ENCODE results near the gene RGMB.

DNA sequence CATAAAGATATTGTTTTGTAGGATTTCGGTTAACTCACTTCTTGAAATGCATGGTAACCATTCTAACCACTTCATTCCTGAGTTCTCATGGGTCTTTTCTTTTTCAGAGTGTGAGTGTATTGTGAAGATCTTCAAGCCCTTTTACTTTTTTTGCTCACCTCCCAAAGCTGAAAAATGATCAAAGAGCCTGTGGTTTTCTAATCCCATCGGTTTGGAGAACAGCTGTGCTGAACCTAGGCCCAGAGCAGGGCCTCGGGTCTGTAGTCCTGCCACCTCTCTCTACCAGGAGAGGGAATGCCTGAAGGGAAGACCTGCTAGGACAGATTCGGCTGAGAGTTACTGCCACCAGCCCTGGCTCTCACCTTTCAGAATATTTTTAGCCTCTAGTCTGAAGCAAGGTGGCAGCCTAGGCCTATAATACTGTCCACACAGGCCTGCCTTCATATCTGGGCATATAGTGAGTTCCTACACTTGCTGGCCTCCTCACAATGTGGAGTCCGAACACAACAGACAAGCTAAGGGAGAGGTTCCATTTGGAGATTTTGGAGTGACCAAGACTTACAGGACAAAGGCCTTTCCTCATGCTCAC lies 13.8 kb downstream of the RGMB start:
- no peak for TF ChIP-seq EP300 (IDR thresholded peaks at IDR 0.05)
- TF ChIP-seq, protein P1, sequence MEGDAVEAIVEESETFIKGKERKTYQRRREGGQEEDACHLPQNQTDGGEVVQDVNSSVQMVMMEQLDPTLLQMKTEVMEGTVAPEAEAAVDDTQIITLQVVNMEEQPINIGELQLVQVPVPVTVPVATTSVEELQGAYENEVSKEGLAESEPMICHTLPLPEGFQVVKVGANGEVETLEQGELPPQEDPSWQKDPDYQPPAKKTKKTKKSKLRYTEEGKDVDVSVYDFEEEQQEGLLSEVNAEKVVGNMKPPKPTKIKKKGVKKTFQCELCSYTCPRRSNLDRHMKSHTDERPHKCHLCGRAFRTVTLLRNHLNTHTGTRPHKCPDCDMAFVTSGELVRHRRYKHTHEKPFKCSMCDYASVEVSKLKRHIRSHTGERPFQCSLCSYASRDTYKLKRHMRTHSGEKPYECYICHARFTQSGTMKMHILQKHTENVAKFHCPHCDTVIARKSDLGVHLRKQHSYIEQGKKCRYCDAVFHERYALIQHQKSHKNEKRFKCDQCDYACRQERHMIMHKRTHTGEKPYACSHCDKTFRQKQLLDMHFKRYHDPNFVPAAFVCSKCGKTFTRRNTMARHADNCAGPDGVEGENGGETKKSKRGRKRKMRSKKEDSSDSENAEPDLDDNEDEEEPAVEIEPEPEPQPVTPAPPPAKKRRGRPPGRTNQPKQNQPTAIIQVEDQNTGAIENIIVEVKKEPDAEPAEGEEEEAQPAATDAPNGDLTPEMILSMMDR (IDR thresholded peaks at IDR 0.05), result peak in 1 of 4 experiments; percentile 9
- TF ChIP-seq POLR2AphosphoS5 (IDR thresholded peaks at IDR 0.05), result no peak

Data from gastroesophageal sphincter (tissue), 3 donors.